K562 (cell line): ENCODE results near the gene SIPA1L2. TPM values are rescaled to one million over a fixed set of nuclear protein-coding genes. Genes with fewer than 3 reads are reported as not detected.

Experiments
- ATAC-seq: fragments of 200-7000 bp; cut with Tn5 transposase; 3 replicates; pipeline ENCODE4 v1.9.1; 2020; ENCODE audit warnings: moderate library complexity
- BruUV-seq: library from RNA; stranded (reverse); fragments of 400-500 nt; replicated peaks from 2 replicates; lab custom pipeline; 2021; lab: Mats Ljungman, UMichigan
- CTCF ChIA-PET: fragments of 300-600 bp; formaldehyde crosslinking; extraction: SDS; loops from one replicate; lab custom pipeline; 2021; ENCODE audit warnings: low intra/inter-chr PET ratio; lab: Yijun Ruan, JAX
- POLR2A ChIA-PET: fragments of 300-600, 350-650 bp; sonication (Branson Sonifier 250); formaldehyde crosslinking; extraction: SDS; loops from one replicate; lab custom pipeline; 2021; ENCODE audit warnings: antibody characterized with exemption, inconsistent platforms; lab: Yijun Ruan, JAX
- DNase-seq, 4 experiments: peaks; one replicate each; pipeline versions ENCODE4 v3.0.0 to v3.0.0-alpha.2; 2011 to 2018; ENCODE audit warnings: low spot score in 3 of 4, mixed read lengths in 3 of 4; ENCODE audit errors: extremely low read depth in 1 of 4
- FAIRE-seq: peaks from 2 replicates; lab custom pipeline; 2011; peaks lifted over from hg19 to GRCh38; lab: Jason Lieb, UNC
- H2AFZ ChIP-seq: 2 replicates; pipeline ENCODE4 v1.6.0; 2011; ENCODE audit warnings: low read depth, low read length, control low read depth, inconsistent platforms
- H3K27ac ChIP-seq: fragments of 200-600 bp; 3 replicates; pipeline ENCODE4 v1.8.0; 2011; ENCODE audit warnings: low read depth, mild to moderate bottlenecking, control low read depth, inconsistent platforms, low read length, moderate library complexity, mixed read lengths; ENCODE audit errors: extremely low read depth
- H3K27me3 ChIP-seq, 2 experiments: fragments of 300-600 bp in 1 of 2; 2 replicates in 1 of 2; 3 replicates in 1 of 2; pipeline versions ENCODE4 v1.6.0 to v1.8.0; 2011; ENCODE audit warnings: inconsistent platforms in 2 of 2, low read length in 2 of 2, mild to moderate bottlenecking in 1 of 2, mixed read lengths in 1 of 2, moderate library complexity in 1 of 2; ENCODE audit not compliant: control insufficient read depth in 2 of 2, insufficient read depth in 2 of 2
- H3K36me3 ChIP-seq: fragments of 300-600 bp; 3 replicates; pipeline ENCODE4 v1.8.0; 2011; ENCODE audit warnings: mild to moderate bottlenecking, low read length, inconsistent platforms; ENCODE audit not compliant: control insufficient read depth, insufficient read depth
- H3K4me1 ChIP-seq, 2 experiments: fragments of 200-600 bp in 1 of 2; replicated peaks in 1 of 2; 2 replicates in 1 of 2; 3 replicates in 1 of 2; pipeline versions ENCODE4 v1.5.1 to v1.8.0; 2011; ENCODE audit warnings: inconsistent platforms in 2 of 2, low read length in 2 of 2, mild to moderate bottlenecking in 1 of 2, mixed read lengths in 1 of 2, moderate library complexity in 1 of 2; ENCODE audit not compliant: control insufficient read depth in 2 of 2, insufficient read depth in 2 of 2
- H3K4me2 ChIP-seq: 2 replicates; pipeline ENCODE4 v1.6.1; 2011; ENCODE audit warnings: low read length, control low read depth, inconsistent platforms, mixed read lengths; ENCODE audit not compliant: insufficient read depth
- H3K4me3 ChIP-seq: fragments of 200-600 bp; sonication (generic), shearing (Covaris generic); 2 replicates; pipeline ENCODE4 v1.5.1; 2016; ENCODE audit warnings: control low read depth, inconsistent platforms
- H3K79me2 ChIP-seq: fragments of 200-600 bp; 3 replicates; pipeline ENCODE4 v1.8.0; 2011; ENCODE audit warnings: low read length, inconsistent platforms; ENCODE audit not compliant: control insufficient read depth, insufficient read depth
- H3K9ac ChIP-seq, 2 experiments: 2 replicates each; pipeline versions ENCODE4 v1.6.0 to v1.6.1; 2011; ENCODE audit warnings: low read depth in 2 of 2, low read length in 2 of 2, control low read depth in 1 of 2, inconsistent platforms in 1 of 2, mild to moderate bottlenecking in 1 of 2, mixed read lengths in 1 of 2; ENCODE audit not compliant: insufficient read depth in 1 of 2
- H3K9me1 ChIP-seq: one replicate; pipeline ENCODE4 v1.6.0; 2011; ENCODE audit warnings: inconsistent platforms, mild to moderate bottlenecking, low read length, moderate library complexity; ENCODE audit not compliant: control insufficient read depth, insufficient read depth
- H3K9me3 ChIP-seq: replicated peaks from 2 replicates; pipeline ENCODE4 v1.5.1; 2011; ENCODE audit warnings: low read depth, low read length, inconsistent platforms; ENCODE audit not compliant: control insufficient read depth, insufficient read depth
- H4K20me1 ChIP-seq: replicated peaks from 2 replicates; pipeline ENCODE4 v1.6.1; 2011; ENCODE audit warnings: low read length, inconsistent platforms, mixed read lengths; ENCODE audit not compliant: control insufficient read depth, insufficient read depth
- CBFA2T2 ChIP-seq: fragments of 450-650 bp; conservative IDR thresholded peaks from 2 replicates; pipeline ENCODE4 v1.6.1; 2017; ENCODE audit warnings: mild to moderate bottlenecking
- CTBP1 ChIP-seq: fragments of 450-650 bp; IDR thresholded peaks from 2 replicates; pipeline ENCODE4 v1.6.1; 2016; ENCODE audit warnings: borderline replicate concordance
- FOXA3 ChIP-seq, 2 experiments: fragments of 450-650 bp in 1 of 2; sonication (generic) in 1 of 2; formaldehyde crosslinking; IDR thresholded peaks in 1 of 2; conservative IDR thresholded peaks in 1 of 2; 2 replicates each; pipeline versions ENCODE4 v1.4.0 to v1.8.0; 2020 to 2022; ENCODE audit warnings: mild to moderate bottlenecking in 2 of 2, missing genetic modification reagents in 1 of 2
- HNRNPUL1 ChIP-seq: fragments of 200-400 bp; formaldehyde crosslinking; IDR thresholded peaks from 2 replicates; pipeline ENCODE4 v1.6.1; 2017; ENCODE audit warnings: low read length
- IFI16 ChIP-seq: fragments of 250-450 bp; sonication (Bioruptor Pico); IDR thresholded peaks from 2 replicates; pipeline ENCODE4 v2.1.2; 2022; ENCODE audit warnings: mild to moderate bottlenecking, inconsistent platforms
- POLR3G ChIP-seq: IDR thresholded peaks from 2 replicates; pipeline ENCODE4 v1.6.1; 2011; ENCODE audit not compliant: insufficient read length, insufficient replicate concordance; ENCODE audit errors: extremely low read depth
- SP1 ChIP-seq: sonication (generic); formaldehyde crosslinking; IDR thresholded peaks from 2 replicates; pipeline ENCODE4 v1.8.1; 2022; ENCODE audit warnings: mild to moderate bottlenecking, missing genetic modification reagents
- ZFP36 ChIP-seq: fragments of 150-350 bp; IDR thresholded peaks from 2 replicates; pipeline ENCODE4 v1.6.1; 2018; ENCODE audit warnings: low read length, low read depth; ENCODE audit not compliant: partially characterized antibody
- ZNF232 ChIP-seq: sonication (generic); formaldehyde crosslinking; IDR thresholded peaks from 2 replicates; pipeline ENCODE4 v1.8.0; 2022; ENCODE audit warnings: mild to moderate bottlenecking, missing genetic modification reagents
- ZNF316 ChIP-seq: fragments of 450-650 bp; IDR thresholded peaks from 2 replicates; pipeline ENCODE4 v1.6.1; 2016
- ZNF644 ChIP-seq: fragments of 200-800 bp; sonication (Bioruptor generic); IDR thresholded peaks from 2 replicates; pipeline ENCODE4 v1.6.1; 2016; ENCODE audit warnings: low read depth, missing genetic modification characterization, missing compliant biosample characterization
- WGBS: fragments of 100-300 bp; shearing (Covaris generic); methylation state at CpG from one replicate; pipeline ENCODE4 v1.1.6; 2016; ENCODE audit warnings: low coverage, mixed read lengths; ENCODE audit not compliant: insufficient coverage; ENCODE audit errors: missing lambda C conversion rate; 5-methylcytosine and 5-hydroxymethylcytosine counted together
- in situ Hi-C: fragments of 300-500 bp; cut with MboI; formaldehyde crosslinking; loops from 4 replicates; pipeline ENCODE4 v1.15.0; 2018; ENCODE audit warnings: inconsistent platforms, mixed read lengths
- intact Hi-C: fragments of 100-400 bp; cut with micrococcal nuclease; formaldehyde crosslinking; loops from 2 replicates; pipeline ENCODE4 v1.14.2; 2022
- polyA plus RNA-seq, 8 experiments: library from polyadenylated mRNA; depleted of rRNA in 4 of 8; stranded (reverse) in 5 of 8; unstranded in 3 of 8; fragments of >200 nt; fragmentation: Nextera tagmentation in 2 of 8; fragmentation: Illumina TruSeq in 1 of 8; extraction: Ambion mirVana in 2 of 8; extraction: Trizol in 1 of 8; gene quantifications; 2 replicates each; pipeline versions ENCODE4 v1.2.1 to v1.2.3, GENCODE V29; 2011 to 2014; ENCODE audit warnings: inconsistent platforms in 1 of 8, missing spikeins in 1 of 8
- total RNA-seq, 7 experiments: library from RNA; depleted of rRNA in 6 of 7; stranded (reverse); fragments of >200 nt in 6 of 7; fragmentation: Illumina TruSeq in 2 of 7; extraction: Trizol in 2 of 7; gene quantifications; 2 replicates each; pipeline versions ENCODE4 v1.2.1 to v1.2.3, GENCODE V29; 2011 to 2021; ENCODE audit warnings: low replicate concordance in 1 of 7
- TF ChIP-seq, protein P1 (sequence below): sonication (generic); formaldehyde crosslinking; IDR thresholded peaks from 2 replicates; pipeline ENCODE4 v1.8.1; 2023; ENCODE audit warnings: mild to moderate bottlenecking, missing genetic modification reagents
- TF ChIP-seq, protein P2 (sequence below): fragments of 450-650 bp; formaldehyde crosslinking; IDR thresholded peaks from 2 replicates; pipeline ENCODE4 v1.4.0; 2022; ENCODE audit warnings: missing genetic modification characterization
- TF ChIP-seq, protein P3 (sequence below), 2 experiments: IDR thresholded peaks; 2 replicates each; pipeline ENCODE4 v1.6.1; 2012; ENCODE audit warnings: improper control_type of control experiment in 2 of 2, low read depth in 2 of 2, low read length in 2 of 2, borderline replicate concordance in 1 of 2

The SIPA1L2 gene
- total and polyA plus RNA-seq, 9 of the 15 experiments (the other 6 are each of a cell fraction or from before 2014, with no cell fraction given) = 0.04 to 0.22 (median 0.06) TPM; not detected in 5

DNA sequence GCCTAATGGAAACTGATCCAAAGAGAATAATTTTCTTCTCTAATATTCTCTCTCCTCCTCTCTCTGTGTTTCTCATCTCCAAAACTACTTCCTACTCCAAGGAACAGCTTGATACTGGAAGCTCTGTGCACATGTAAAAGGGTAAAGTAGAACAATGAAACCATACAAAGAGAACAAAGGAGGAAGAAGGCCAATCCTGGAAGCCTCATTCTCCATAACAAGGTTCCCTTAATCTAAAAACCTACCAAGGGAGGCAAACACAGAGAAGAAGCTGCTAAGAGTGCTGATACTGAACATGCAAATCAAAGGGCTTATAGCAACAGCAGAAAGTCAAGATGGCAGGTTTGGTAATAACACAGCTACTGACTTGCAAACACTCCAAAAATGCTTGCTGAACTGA, 44.4 kb downstream of the SIPA1L2 start (continued):
- TF ChIP-seq, protein P1, sequence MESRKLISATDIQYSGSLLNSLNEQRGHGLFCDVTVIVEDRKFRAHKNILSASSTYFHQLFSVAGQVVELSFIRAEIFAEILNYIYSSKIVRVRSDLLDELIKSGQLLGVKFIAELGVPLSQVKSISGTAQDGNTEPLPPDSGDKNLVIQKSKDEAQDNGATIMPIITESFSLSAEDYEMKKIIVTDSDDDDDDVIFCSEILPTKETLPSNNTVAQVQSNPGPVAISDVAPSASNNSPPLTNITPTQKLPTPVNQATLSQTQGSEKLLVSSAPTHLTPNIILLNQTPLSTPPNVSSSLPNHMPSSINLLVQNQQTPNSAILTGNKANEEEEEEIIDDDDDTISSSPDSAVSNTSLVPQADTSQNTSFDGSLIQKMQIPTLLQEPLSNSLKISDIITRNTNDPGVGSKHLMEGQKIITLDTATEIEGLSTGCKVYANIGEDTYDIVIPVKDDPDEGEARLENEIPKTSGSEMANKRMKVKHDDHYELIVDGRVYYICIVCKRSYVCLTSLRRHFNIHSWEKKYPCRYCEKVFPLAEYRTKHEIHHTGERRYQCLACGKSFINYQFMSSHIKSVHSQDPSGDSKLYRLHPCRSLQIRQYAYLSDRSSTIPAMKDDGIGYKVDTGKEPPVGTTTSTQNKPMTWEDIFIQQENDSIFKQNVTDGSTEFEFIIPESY (CRISPR knock-in tag) = no peak
- TF ChIP-seq HNRNPUL1 (no peak), SP1 (CRISPR knock-in tag) (no peak), IFI16 (no peak), FOXA3 (CRISPR knock-in tag; conservative IDR thresholded peaks at IDR 0.05 in 1 of 2, IDR thresholded peaks at IDR 0.05 in 1 of 2) (no peak), ZFP36 (no peak), ZNF644 (no peak)
- TF ChIP-seq, protein P2, sequence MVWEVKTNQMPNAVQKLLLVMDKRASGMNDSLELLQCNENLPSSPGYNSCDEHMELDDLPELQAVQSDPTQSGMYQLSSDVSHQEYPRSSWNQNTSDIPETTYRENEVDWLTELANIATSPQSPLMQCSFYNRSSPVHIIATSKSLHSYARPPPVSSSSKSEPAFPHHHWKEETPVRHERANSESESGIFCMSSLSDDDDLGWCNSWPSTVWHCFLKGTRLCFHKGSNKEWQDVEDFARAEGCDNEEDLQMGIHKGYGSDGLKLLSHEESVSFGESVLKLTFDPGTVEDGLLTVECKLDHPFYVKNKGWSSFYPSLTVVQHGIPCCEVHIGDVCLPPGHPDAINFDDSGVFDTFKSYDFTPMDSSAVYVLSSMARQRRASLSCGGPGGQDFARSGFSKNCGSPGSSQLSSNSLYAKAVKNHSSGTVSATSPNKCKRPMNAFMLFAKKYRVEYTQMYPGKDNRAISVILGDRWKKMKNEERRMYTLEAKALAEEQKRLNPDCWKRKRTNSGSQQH (CRISPR knock-in tag) = no peak
- TF ChIP-seq, all 486 proteins: peak for 0

DNA sequence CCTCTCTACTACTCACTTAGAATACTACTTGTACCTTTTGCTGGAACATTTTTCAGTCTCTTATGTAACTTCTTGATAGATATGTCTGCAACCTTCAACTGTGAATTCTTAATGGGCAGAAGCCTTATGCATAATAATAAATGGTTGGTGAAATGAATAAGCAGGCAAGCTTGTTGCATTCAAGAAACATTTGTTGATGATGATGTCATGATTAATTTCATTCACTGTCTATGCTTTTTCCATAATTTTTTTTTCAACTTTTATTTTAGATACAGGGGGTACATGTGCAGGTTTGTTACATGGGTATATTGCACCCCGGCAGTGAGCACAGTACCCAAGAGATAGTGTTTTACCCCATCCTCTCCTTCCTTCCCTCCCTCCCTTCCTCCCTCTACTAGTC, 48.0 kb downstream of the SIPA1L2 start:
- Histone ChIP-seq H3K4me3 (no peak overlapping the region), H4K20me1 (no peaks in the 10 kb centered on the region), H2AFZ (no peak overlapping the region), H3K4me2 (no peak overlapping the region), H3K9ac (no peak overlapping the region), H3K27me3 (no peaks in the 10 kb centered on the region), H3K4me1 (no peaks in the 10 kb centered on the region), H3K79me2 (no peaks in the 10 kb centered on the region), H3K9me3 (no peaks in the 10 kb centered on the region), H3K36me3 (no peaks in the 10 kb centered on the region), H3K27ac (no peak overlapping the region), H3K9me1 (no peaks in the 10 kb centered on the region)
- intact Hi-C loops = no loop called here
- CTCF ChIA-PET = no interaction called here
- in situ Hi-C loops = no loop called here
- DNase-seq = no peak
- 0% methylated on average over 1 of the region's 1 CpG for WGBS
- TF ChIP-seq CBFA2T2 = no peak
- TF ChIP-seq, protein P3, sequence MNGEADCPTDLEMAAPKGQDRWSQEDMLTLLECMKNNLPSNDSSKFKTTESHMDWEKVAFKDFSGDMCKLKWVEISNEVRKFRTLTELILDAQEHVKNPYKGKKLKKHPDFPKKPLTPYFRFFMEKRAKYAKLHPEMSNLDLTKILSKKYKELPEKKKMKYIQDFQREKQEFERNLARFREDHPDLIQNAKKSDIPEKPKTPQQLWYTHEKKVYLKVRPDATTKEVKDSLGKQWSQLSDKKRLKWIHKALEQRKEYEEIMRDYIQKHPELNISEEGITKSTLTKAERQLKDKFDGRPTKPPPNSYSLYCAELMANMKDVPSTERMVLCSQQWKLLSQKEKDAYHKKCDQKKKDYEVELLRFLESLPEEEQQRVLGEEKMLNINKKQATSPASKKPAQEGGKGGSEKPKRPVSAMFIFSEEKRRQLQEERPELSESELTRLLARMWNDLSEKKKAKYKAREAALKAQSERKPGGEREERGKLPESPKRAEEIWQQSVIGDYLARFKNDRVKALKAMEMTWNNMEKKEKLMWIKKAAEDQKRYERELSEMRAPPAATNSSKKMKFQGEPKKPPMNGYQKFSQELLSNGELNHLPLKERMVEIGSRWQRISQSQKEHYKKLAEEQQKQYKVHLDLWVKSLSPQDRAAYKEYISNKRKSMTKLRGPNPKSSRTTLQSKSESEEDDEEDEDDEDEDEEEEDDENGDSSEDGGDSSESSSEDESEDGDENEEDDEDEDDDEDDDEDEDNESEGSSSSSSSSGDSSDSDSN (IDR thresholded peaks at IDR 0.05; ENCODE audit: borderline replicate concordance in 1 of 2, low read depth in 2 of 2, low read length in 2 of 2) = no peak
- no peak for TF ChIP-seq POLR3G
- TF ChIP-seq CTBP1 = no peak
- TF ChIP-seq ZNF316 = no peak
- TF ChIP-seq ZNF232 (CRISPR knock-in tag) = no peak
- no TSS peak for BruUV-seq
- FAIRE-seq = no peak
- no peak for ATAC-seq
- POLR2A ChIA-PET = interaction anchor here (0.8 kb wide), 1 partner anchor 19 kb away, joined by 4 read pairs; no protein-coding TSS in a partner anchor
